Activated naive CD4-positive, alpha-beta T cell treated with anti-CD3 and anti-CD28 coated beads, Interleukin-2, amount 10 ng/mL, durations not matched to agents 7 days and 5 days (primary cell): Measurements from ENCODE around the gene DYNC1I1.

Experiments used
- CTCF ChIA-PET: fragments of 350-600 bp; sonication (Branson Sonifier 250); formaldehyde crosslinking; loops from one replicate; lab custom pipeline; 2021; ENCODE audit warnings: antibody characterized with exemption; lab: Charles Lee
- DNase-seq: peaks from one replicate; pipeline ENCODE4 v3.0.0-alpha.2; 2020
- H3K27ac Mint-ChIP-seq: one replicate; pipeline ENCODE4 v1.8.0; 2021; ENCODE audit warnings: mild to moderate bottlenecking, moderate library complexity, mixed read lengths
- H3K27me3 Mint-ChIP-seq: one replicate; pipeline ENCODE4 v1.8.0; 2021; ENCODE audit warnings: mild to moderate bottlenecking, mixed read lengths
- H3K36me3 Mint-ChIP-seq: one replicate; pipeline ENCODE4 v1.8.0; 2021; ENCODE audit warnings: mixed read lengths
- H3K4me1 Mint-ChIP-seq: one replicate; pipeline ENCODE4 v1.8.0; 2021; ENCODE audit warnings: mixed read lengths
- H3K4me3 Mint-ChIP-seq: one replicate; pipeline ENCODE4 v1.8.0; 2021; ENCODE audit warnings: mild to moderate bottlenecking, moderate library complexity, mixed read lengths
- H3K9me3 Mint-ChIP-seq: one replicate; pipeline ENCODE4 v1.8.0; 2021; ENCODE audit warnings: mixed read lengths

DYNC1I1 gene

DNA sequence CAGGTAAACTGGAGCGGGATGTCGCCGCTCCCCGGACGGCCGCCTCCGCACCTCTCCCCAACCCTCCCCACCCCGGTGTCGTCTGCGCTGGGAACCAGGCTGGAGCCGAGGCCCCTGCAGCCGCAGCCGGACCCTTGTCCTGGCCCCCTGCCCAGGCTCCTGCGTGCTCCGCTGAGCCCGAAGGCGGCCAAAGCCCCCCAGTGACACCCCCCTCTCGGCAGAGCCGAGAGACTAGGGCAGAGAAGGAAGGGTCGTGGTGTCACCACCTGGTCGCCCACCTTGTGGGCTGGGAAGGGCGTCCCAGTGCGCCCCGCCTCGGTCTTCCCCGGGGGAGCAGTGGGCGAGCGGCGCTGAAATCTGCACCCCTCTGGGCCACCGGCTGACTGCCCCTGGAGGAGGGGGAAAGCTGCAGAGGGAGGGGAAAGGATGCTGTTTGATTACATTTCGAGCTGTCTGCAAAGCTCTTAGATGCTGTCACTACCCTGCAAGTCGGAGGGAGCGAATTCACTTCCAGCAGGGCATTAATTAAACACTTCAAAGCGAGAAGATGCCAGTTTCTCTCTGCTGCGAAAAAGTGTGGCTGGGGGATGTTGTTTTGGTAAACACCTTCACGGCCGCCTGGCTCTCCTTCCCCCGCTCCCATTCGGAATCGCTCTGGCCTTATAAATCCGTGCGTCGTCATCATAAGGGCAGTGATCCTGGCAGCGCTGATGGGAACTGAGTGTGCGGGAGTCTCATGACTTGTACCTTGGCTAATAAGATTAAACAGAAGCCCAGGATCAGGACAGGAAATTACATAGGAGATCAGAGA lies 622 bp downstream of the DYNC1I1 start:
- H3K9me3 Mint-ChIP-seq, result no peaks in the 10 kb centered on the region
- no peaks in the 10 kb centered on the region for H3K36me3 Mint-ChIP-seq
- H3K27me3 Mint-ChIP-seq, result peaks cover 32% of the 10 kb centered on the region
- H3K27ac Mint-ChIP-seq, result no peak overlapping the region
- peaks cover 3% of the 10 kb centered on the region for H3K4me1 Mint-ChIP-seq
- H3K4me3 Mint-ChIP-seq, result no peak overlapping the region
- CTCF ChIA-PET, result interaction anchor here (0.8 kb wide), 1 partner anchor 22 kb away, joined by 3 read pairs; no protein-coding TSS in a partner anchor
- no peak for DNase-seq

DNA sequence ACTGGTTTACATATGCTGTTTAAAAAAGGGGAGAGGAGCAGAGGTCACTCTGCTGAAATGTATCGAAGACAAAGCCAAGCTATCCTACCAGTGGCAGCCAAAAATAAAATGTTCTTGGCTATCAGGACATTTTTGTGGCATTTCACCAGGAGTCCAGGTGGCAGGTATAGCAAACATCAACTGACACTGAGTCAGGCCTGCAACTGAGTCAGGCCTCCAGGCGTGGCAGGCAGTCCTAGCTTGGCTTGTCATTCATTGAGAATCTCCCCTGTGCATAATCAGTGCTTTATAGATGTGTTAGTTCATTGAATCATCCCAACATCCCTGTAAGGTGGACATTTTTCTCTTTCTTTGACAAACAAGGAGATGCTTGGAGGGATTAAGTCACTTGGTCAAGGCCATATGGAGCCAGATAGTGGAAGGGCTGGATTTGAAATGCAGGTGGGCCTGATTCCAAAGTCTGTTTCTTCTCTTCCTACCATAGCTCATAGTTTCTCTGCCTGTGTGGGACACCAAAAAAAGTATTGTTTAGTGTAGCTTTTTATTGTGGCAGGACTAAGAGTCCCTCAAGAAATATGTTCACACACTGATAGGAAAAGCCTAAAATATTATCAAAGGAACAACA lies 4.3 kb downstream of the DYNC1I1 start:
- CTCF ChIA-PET, result no interaction called here
- Mint-ChIP-seq H3K27ac (no peak overlapping the region), H3K36me3 (no peaks in the 10 kb centered on the region), H3K9me3 (no peaks in the 10 kb centered on the region), H3K4me3 (no peak overlapping the region), H3K4me1 (peaks cover 3% of the 10 kb centered on the region), H3K27me3 (peaks cover 24% of the 10 kb centered on the region)
- DNase-seq, result no peak

DNA sequence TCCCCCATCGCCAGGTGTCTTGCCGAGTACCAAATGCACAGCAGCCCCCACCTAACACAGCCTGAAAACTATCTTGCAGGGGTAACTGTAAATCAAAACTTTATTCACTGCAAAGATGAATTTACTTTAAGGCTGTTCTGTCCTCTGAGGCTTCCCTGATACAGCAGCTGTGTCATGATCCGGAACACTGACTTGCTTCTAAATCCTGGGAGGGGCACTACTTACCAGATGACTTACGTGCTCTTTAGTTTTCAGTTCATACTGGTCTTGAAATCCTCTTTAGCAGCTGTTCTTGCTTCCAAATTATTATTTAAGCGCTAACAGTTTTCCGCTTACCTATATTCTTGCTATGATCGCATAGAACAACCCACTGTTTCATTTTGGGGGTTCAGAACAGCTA lies 4.9 kb downstream of the DYNC1I1 start:
- no peaks in the 10 kb centered on the region for H3K36me3 Mint-ChIP-seq
- CTCF ChIA-PET, result no interaction called here
- peaks cover under 1% of the 10 kb centered on the region for H3K4me1 Mint-ChIP-seq
- H3K27ac Mint-ChIP-seq, result no peak overlapping the region
- DNase-seq, result no peak
- H3K9me3 Mint-ChIP-seq, result no peaks in the 10 kb centered on the region
- H3K4me3 Mint-ChIP-seq, result no peak overlapping the region
- peaks cover 18% of the 10 kb centered on the region for H3K27me3 Mint-ChIP-seq

DNA sequence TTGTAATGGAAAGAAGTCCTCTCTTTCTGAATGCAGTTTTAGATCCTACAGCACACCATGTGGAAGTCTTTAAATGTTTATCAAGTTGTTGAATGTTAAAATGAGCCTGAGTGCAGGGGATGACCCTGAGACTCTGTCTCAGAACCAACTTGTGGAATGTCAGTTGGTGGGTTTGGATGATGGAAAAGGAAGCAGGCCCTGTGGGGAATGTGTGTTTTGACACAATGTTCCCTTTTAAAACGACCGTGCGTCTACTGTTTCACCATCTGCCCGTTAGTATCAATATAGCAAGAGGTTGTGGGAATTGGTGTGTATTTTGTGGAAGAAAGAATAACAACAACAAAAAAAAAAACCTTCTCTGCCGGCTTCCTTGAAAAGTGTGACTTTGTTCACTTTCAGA lies 8.3 kb downstream of the DYNC1I1 start:
- no peak for DNase-seq
- Mint-ChIP-seq H3K27me3 (no peaks in the 10 kb centered on the region), H3K36me3 (no peaks in the 10 kb centered on the region), H3K27ac (no peak overlapping the region), H3K4me1 (no peaks in the 10 kb centered on the region), H3K4me3 (no peak overlapping the region), H3K9me3 (no peaks in the 10 kb centered on the region)
- CTCF ChIA-PET, result no interaction called here

DNA sequence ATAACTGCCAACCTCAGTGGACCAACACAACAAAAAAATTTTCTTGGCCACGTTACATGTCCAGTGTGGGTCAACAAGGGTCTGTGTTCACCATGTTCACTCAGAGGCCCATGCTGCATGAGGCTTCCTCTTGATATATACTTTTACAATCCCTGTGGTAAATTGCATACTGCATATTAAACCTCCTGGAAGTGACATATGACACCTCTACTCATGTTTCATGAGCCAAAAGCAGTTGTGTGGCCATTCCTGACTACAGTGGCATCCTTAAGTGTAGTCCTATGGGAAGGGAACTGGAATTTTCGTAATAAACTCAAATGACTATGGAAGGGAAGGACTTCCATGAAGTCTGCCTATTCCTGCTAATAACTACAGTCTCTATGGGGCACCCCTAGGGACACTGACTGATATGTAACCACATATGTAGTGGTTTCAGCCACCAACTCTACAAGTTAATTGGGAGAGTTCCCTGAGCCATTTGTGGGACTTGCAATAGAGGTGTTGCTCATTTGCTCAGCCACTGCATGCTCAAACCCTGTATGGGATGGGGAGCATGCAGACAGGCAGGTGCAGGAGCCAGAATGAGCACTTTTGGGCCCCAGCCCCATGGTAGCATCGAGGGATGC lies 9.7 kb downstream of the DYNC1I1 start:
- CTCF ChIA-PET, result no interaction called here
- no peaks in the 10 kb centered on the region for H3K27me3 Mint-ChIP-seq
- H3K4me1 Mint-ChIP-seq, result no peaks in the 10 kb centered on the region
- H3K27ac Mint-ChIP-seq, result no peak overlapping the region
- no peak overlapping the region for H3K4me3 Mint-ChIP-seq
- no peaks in the 10 kb centered on the region for H3K36me3 Mint-ChIP-seq
- no peak for DNase-seq
- H3K9me3 Mint-ChIP-seq, result no peaks in the 10 kb centered on the region

DNA sequence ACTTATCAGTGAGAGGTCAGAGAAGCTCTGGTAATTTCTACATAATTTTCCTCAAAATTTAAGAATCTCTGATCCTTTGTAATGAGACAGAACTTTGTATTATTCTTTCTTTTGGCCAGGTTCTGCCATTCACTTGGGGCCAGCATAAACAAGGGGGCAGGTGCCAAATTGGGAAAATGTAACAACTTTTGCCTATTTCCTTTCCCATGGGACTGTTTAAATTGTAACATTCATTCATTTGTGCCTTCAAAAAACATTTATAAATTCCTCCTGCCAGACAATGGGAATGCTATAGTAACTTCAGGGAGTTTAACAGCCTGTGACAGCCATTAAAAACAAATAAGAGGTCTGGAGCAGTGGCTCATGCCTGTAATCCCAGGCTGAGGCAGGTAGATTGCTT lies 12.4 kb downstream of the DYNC1I1 start:
- no peak overlapping the region for H3K4me3 Mint-ChIP-seq
- H3K36me3 Mint-ChIP-seq, result no peaks in the 10 kb centered on the region
- DNase-seq, result no peak
- no peaks in the 10 kb centered on the region for H3K27me3 Mint-ChIP-seq
- H3K4me1 Mint-ChIP-seq, result no peaks in the 10 kb centered on the region
- H3K9me3 Mint-ChIP-seq, result no peaks in the 10 kb centered on the region
- no peak overlapping the region for H3K27ac Mint-ChIP-seq
- CTCF ChIA-PET, result no interaction called here

DNA sequence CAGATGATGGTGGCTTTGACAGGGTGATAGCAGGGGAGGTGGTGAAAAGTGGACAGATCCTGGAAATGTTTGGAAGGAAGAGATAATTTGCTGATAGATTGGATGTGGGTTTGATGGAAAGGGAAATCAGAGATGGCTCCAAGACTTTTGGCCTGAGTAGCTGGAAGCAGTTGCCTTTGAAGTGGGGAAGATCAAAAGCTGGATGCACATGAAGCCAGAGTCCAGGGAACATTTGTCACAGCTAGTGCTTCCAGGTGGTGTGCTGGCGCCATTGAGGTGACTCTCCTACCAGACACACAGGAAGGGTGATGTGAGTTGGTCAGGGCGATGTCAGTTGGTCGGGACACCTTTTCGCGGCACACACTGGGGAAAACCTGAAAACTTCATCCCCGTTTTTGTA lies 15.9 kb downstream of the DYNC1I1 start:
- no peaks in the 10 kb centered on the region for H3K27me3 Mint-ChIP-seq
- H3K9me3 Mint-ChIP-seq, result no peaks in the 10 kb centered on the region
- H3K36me3 Mint-ChIP-seq, result no peaks in the 10 kb centered on the region
- no peak overlapping the region for H3K27ac Mint-ChIP-seq
- no peak for DNase-seq
- H3K4me3 Mint-ChIP-seq, result no peak overlapping the region
- CTCF ChIA-PET, result no interaction called here
- H3K4me1 Mint-ChIP-seq, result no peaks in the 10 kb centered on the region

DNA sequence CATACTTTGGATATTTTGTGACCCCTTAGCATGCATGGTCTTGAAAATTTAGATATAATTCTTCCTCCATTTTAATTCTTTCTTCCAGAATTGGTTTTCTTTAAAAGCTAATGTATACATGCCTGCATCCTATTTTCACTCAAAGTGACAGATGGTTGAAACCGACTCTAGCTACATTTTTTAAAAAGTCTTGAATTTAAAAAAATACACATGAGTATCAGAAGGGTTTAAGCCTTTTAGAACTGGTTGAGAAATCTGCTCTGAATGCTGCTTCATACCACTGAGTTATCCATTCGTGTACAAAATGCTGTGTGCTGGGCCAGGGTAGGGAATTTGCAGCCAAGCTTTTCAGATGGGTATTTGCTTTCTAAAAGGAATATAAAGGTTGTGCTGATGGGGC lies 16.5 kb downstream of the DYNC1I1 start:
- no peak for DNase-seq
- CTCF ChIA-PET, result no interaction called here
- Mint-ChIP-seq H3K27ac (no peak overlapping the region), H3K4me3 (no peak overlapping the region), H3K4me1 (no peaks in the 10 kb centered on the region), H3K36me3 (no peaks in the 10 kb centered on the region), H3K9me3 (no peaks in the 10 kb centered on the region), H3K27me3 (no peaks in the 10 kb centered on the region)

DNA sequence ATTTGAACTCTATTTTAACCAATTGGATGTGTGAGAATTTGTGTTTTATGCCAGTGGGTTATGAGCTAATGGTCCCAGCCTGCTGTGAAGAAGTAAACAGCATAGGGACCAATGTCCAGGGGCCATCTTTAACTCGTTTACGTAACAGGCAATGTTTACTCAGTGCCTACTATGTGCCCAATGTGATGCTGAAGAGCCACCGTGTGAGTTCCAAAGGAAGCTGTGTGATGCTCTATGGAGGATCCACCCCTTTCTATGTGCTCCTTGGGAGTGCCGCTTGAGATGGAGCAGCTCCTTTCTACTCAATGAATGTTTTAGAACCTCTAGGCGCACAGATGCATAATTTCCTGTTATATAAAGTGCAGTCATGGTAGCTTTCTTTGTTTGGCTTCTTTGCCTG lies 21.3 kb downstream of the DYNC1I1 start:
- no peak overlapping the region for H3K4me3 Mint-ChIP-seq
- no peaks in the 10 kb centered on the region for H3K27me3 Mint-ChIP-seq
- H3K4me1 Mint-ChIP-seq, result no peaks in the 10 kb centered on the region
- CTCF ChIA-PET, result no interaction called here
- H3K9me3 Mint-ChIP-seq, result no peaks in the 10 kb centered on the region
- no peak for DNase-seq
- no peak overlapping the region for H3K27ac Mint-ChIP-seq
- H3K36me3 Mint-ChIP-seq, result no peaks in the 10 kb centered on the region

DNA sequence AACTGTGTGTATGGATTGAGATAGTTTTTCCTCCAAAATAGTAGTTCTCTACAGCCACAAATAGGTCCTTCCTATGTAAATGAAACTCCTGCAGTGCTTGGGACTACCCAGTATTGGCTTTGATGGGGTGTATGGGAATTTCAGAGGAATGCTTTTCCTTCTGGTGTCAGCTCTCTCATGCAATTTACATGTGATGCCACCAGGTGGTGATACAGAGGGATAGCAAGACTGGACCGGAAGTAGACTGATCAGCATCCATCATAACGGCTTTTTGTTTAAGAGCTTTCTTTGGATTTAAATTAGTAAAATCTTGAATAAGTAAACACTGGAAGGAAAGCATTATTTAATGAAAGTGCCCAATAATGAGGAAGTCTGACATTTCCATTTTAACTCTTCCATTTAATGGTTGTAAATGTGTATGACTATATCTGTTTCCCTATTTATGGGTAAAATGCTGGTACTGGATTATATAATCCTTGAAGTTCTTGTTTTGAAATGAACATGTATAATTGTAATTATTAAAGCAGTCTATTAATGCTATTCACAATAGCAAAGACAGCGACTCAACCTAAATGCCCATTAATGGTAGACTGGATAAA lies 22.7 kb downstream of the DYNC1I1 start:
- Mint-ChIP-seq H3K4me3 (no peak overlapping the region), H3K4me1 (no peaks in the 10 kb centered on the region), H3K27ac (no peak overlapping the region), H3K9me3 (no peaks in the 10 kb centered on the region), H3K36me3 (no peaks in the 10 kb centered on the region), H3K27me3 (no peaks in the 10 kb centered on the region)
- CTCF ChIA-PET, result interaction anchor here (1.0 kb wide), 2 partner anchors 21 to 270 kb away, joined by 3 read pairs; no protein-coding TSS in a partner anchor
- DNase-seq, result no peak

DNA sequence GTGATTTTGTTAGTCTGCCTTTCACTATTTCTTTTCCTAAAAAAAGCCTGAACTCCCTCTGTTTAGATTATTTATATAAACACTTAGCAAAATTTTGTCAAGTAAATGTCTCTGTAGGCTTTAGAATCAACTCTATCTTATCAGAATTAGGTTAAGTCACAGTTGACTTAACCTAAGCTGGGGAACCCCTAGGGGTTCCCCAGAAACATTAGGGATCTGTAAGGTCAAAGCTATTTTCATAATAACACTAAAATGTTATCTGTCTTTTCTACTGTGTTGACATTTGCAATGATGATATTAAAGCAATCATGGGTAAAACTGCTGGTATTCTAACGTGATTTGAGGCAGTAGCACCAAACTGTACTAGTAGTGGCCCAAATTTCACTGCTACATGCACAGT lies 24.3 kb downstream of the DYNC1I1 start:
- Mint-ChIP-seq H3K9me3 (no peaks in the 10 kb centered on the region), H3K27me3 (no peaks in the 10 kb centered on the region), H3K4me1 (no peaks in the 10 kb centered on the region), H3K4me3 (no peak overlapping the region), H3K36me3 (no peaks in the 10 kb centered on the region), H3K27ac (no peak overlapping the region)
- CTCF ChIA-PET, result interaction anchor here (1.2 kb wide), 1 partner anchor 13 kb away, joined by 3 read pairs; no protein-coding TSS in a partner anchor
- no peak for DNase-seq

DNA sequence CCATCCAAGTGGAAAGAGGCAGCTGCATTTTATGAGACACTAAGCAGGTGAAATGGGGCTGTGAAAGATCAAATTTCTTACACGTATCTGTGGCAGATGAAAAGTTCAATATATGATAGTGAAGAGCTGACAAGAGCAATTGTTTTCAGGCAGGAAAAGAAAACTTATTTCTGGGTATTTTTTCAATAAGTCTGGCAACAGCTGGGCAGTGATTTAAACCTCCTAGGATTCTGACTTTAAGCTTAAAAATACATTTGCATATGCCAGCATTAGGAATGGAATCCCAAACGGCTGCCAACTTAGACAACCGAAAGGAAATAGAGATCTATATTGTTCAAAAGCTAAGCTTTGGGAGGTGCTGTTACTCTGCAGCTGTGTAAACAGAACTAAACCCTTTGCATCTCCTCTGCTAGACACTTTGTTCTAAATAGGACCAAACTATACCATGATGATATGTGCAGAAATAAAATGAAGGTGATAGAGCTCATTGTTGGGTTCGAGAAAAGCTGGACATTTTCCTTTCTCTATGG lies 26.1 kb downstream of the DYNC1I1 start:
- no peak for DNase-seq
- CTCF ChIA-PET, result interaction anchor here (1.2 kb wide), 1 partner anchor 287 kb away, joined by 3 read pairs; no protein-coding TSS in a partner anchor
- Mint-ChIP-seq H3K27me3 (no peaks in the 10 kb centered on the region), H3K9me3 (no peaks in the 10 kb centered on the region), H3K4me1 (no peaks in the 10 kb centered on the region), H3K36me3 (no peaks in the 10 kb centered on the region), H3K27ac (no peak overlapping the region), H3K4me3 (no peak overlapping the region)

DNA sequence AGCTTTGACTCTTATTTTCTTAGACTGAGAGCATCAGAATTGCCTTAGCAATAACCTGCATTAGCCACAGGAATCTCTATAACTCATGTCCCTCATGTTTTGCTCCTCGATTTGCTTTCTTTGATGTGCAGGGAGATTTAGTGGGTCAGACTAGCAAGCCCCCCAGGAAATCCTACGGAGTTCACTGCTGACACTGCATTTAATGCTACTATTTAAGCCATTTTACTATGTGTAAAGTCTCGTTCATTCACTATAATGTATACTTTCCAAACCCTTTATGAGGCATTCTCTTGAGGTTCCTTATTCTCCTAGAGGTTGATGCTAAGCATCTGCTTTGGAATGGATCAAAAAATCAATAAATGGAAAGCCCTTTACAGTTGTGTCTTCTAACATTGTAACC lies 28.4 kb downstream of the DYNC1I1 start:
- no peak overlapping the region for H3K27ac Mint-ChIP-seq
- H3K27me3 Mint-ChIP-seq, result no peaks in the 10 kb centered on the region
- no peak overlapping the region for H3K4me3 Mint-ChIP-seq
- H3K4me1 Mint-ChIP-seq, result no peaks in the 10 kb centered on the region
- no peaks in the 10 kb centered on the region for H3K36me3 Mint-ChIP-seq
- no peaks in the 10 kb centered on the region for H3K9me3 Mint-ChIP-seq
- no peak for DNase-seq
- CTCF ChIA-PET, result no interaction called here

DNA sequence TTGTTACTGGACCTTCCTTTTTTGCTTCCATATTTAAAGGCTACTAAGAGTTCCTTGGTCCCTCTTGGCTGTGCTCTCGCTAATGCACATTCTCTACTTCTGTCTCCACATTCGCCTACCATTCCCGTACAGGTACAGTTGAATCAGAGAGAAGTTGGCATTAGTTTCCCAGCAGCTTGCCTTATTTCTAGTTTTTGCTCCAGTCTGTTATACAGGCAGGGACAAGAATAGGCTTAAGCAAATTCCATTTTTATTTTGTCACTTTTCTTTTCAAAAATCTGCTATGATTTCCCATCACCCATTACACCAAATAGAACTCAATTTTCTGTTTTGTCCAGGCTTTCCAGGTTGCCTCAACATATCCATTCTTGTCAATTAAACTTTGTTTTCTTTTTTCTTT lies 29.9 kb downstream of the DYNC1I1 start:
- no peaks in the 10 kb centered on the region for H3K36me3 Mint-ChIP-seq
- H3K27me3 Mint-ChIP-seq, result no peaks in the 10 kb centered on the region
- CTCF ChIA-PET, result no interaction called here
- no peak for DNase-seq
- H3K4me3 Mint-ChIP-seq, result no peak overlapping the region
- H3K4me1 Mint-ChIP-seq, result no peaks in the 10 kb centered on the region
- no peak overlapping the region for H3K27ac Mint-ChIP-seq
- no peaks in the 10 kb centered on the region for H3K9me3 Mint-ChIP-seq
